GM12891 (cell line): Measurements from ENCODE around the gene STAT2.

Experiments
- POLR2A ChIP-seq: IDR thresholded peaks from 2 replicates; pipeline ENCODE4 v1.6.1; 2011; ENCODE audit warnings: low read depth, low read length, control low read depth
- POLR2AphosphoS5 ChIP-seq: IDR thresholded peaks from 2 replicates; pipeline ENCODE4 v1.6.1; 2011; ENCODE audit warnings: low read depth, low read length, control low read depth
- POU2F2 ChIP-seq: IDR thresholded peaks from 2 replicates; pipeline ENCODE4 v1.6.1; 2011; ENCODE audit warnings: low read depth, mild to moderate bottlenecking, control low read depth, low read length, moderate library complexity
- TAF1 ChIP-seq: IDR thresholded peaks from 2 replicates; pipeline ENCODE4 v1.6.1; 2011; ENCODE audit warnings: low read depth, low read length, control low read depth

DNA sequence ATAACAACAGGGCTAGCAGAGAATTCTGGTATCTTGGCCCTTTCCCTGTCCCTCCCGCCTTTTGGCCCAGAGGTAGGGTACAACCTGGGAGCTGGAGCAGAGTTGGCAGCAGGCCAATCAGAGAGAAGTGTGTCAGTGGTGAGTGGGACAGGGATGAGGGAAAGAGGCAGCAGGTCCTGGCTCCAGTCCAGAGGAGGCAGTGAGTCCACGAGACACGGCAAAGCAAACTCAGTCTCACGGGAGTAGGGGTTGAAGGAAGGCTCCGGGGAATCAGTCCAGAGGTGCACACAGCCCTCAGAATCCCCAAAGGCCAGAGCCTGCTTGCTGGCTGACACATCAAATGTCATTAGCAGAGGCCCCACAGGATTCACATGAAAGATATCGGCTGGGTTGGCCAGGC, 33.4 kb downstream of the STAT2 start:
- no peak for TF ChIP-seq POU2F2
- no peak for TF ChIP-seq POLR2AphosphoS5
- TF ChIP-seq POLR2A: no peak
- no peak for TF ChIP-seq TAF1
